Spleen (tissue), 7 donors: ENCODE measurements around the gene SPATA19.

Experiments
- CTCF ChIP-seq, 11 experiments: fragments of 200-600 bp in 7 of 11; fragments of 450-650 bp in 4 of 11; sonication (generic) in 4 of 11; IDR thresholded peaks in 8 of 11; conservative IDR thresholded peaks in 3 of 11; 1 replicate in 7 of 11; 2 replicates in 4 of 11; pipeline versions ENCODE4 v1.4.0 to v1.8.0; 2016 to 2021; ENCODE audit warnings: antibody characterized with exemption in 11 of 11, inconsistent platforms in 4 of 11, mild to moderate bottlenecking in 1 of 11
- POLR2A ChIP-seq, 3 donors: fragments of 450-650 bp; IDR thresholded peaks; one replicate each; pipeline ENCODE4 v1.5.1; 2017; ENCODE audit warnings: antibody characterized with exemption in 3 of 3, mild to moderate bottlenecking in 1 of 3
- POLR2AphosphoS5 ChIP-seq, 3 donors: sonication (generic); formaldehyde crosslinking; IDR thresholded peaks; one replicate each; pipeline ENCODE4 v1.5.1; 2017; ENCODE audit warnings: antibody characterized with exemption in 3 of 3
- donor health status: DM: no; HTN: no; CAD: no; lungs with moderate emphysema.
- donor health status: DM: no; HTN: no; CAD: no.
- donor health status: DM: no; HTN: no; CAD: no.

- TF ChIP-seq CTCF (IDR thresholded peaks at IDR 0.05 in 8 of 11, conservative IDR thresholded peaks at IDR 0.05 in 3 of 11) (no peak), POLR2AphosphoS5 (IDR thresholded peaks at IDR 0.05) (peak in 1 of 3 donors; percentile 26), POLR2A (IDR thresholded peaks at IDR 0.05) (no peak)
Observed at GRCh38 chr11:133809569-133810491, 35.5 kb downstream of the SPATA19 start.
